Neuronal stem cell (in vitro differentiated cells): ENCODE data around the gene HELT.
A peak's percentile ranks its signal among the peaks of the same experiment; 100 is the strongest.
"Not testable (repeated sequence)": the region's sequence is repeated elsewhere in the genome, so short reads cannot be mapped to it uniquely, and the experiment has no call there.

Source experiments
- DNase-seq: peaks from one replicate; pipeline ENCODE4 v3.0.0-alpha.2; 2013; ENCODE audit warnings: low spot score
- H2AFZ ChIP-seq: one replicate; pipeline ENCODE4 v1.6.1; 2013; ENCODE audit warnings: mild to moderate bottlenecking, low read length, inconsistent platforms
- H2AK5ac ChIP-seq: 2 replicates; pipeline ENCODE4 v1.6.1; 2013; ENCODE audit warnings: low read depth, mild to moderate bottlenecking, inconsistent platforms, low read length, moderate library complexity, mixed read lengths
- H2BK120ac ChIP-seq: 2 replicates; pipeline ENCODE4 v1.6.1; 2013; ENCODE audit warnings: low read depth, mild to moderate bottlenecking, inconsistent platforms, low read length, moderate library complexity, mixed read lengths
- H2BK12ac ChIP-seq: one replicate; pipeline ENCODE4 v1.6.1; 2013; ENCODE audit warnings: low read length, inconsistent platforms
- H2BK15ac ChIP-seq: 2 replicates; pipeline ENCODE4 v1.6.1; 2013; ENCODE audit warnings: mild to moderate bottlenecking, low read length, inconsistent platforms, mixed read lengths
- H2BK5ac ChIP-seq: one replicate; pipeline ENCODE4 v1.6.1; 2013; ENCODE audit warnings: inconsistent platforms, mild to moderate bottlenecking, low read length, moderate library complexity
- H3K14ac ChIP-seq: one replicate; pipeline ENCODE4 v1.6.1; 2013; ENCODE audit warnings: low read length, inconsistent platforms
- H3K18ac ChIP-seq: 2 replicates; pipeline ENCODE4 v1.6.1; 2013; ENCODE audit warnings: low read length, inconsistent platforms
- H3K23ac ChIP-seq: 2 replicates; pipeline ENCODE4 v1.6.1; 2013; ENCODE audit warnings: low read depth, mild to moderate bottlenecking, mixed read lengths, low read length, inconsistent platforms; ENCODE audit not compliant: poor library complexity
- H3K27ac ChIP-seq: replicated peaks from 3 replicates; pipeline ENCODE4 v1.5.1; 2013; ENCODE audit warnings: low read length, inconsistent platforms
- H3K27me3 ChIP-seq, 3 experiments: 2 replicates each; pipeline ENCODE4 v1.6.1; 2013; ENCODE audit warnings: low read length in 3 of 3, mild to moderate bottlenecking in 2 of 3, inconsistent platforms in 1 of 3, low read depth in 1 of 3, mixed read lengths in 1 of 3, moderate library complexity in 1 of 3; ENCODE audit not compliant: control insufficient read depth in 3 of 3, insufficient read depth in 3 of 3
- H3K36me3 ChIP-seq, 2 donors: replicated peaks in 1 of 2; 2 replicates each; pipeline ENCODE4 v1.6.1; 2013; ENCODE audit warnings: low read length in 2 of 2; ENCODE audit not compliant: control insufficient read depth in 2 of 2, insufficient read depth in 2 of 2
- H3K4ac ChIP-seq: 2 replicates; pipeline ENCODE4 v1.6.1; 2013; ENCODE audit warnings: inconsistent platforms, mild to moderate bottlenecking, low read length, moderate library complexity
- H3K4me1 ChIP-seq, 2 donors: 1 replicate in 1 of 2; 2 replicates in 1 of 2; pipeline ENCODE4 v1.6.1; 2013; ENCODE audit warnings: low read length in 2 of 2, low read depth in 1 of 2; ENCODE audit not compliant: control insufficient read depth in 2 of 2, insufficient read depth in 1 of 2
- H3K4me2 ChIP-seq: one replicate; pipeline ENCODE4 v1.6.1; 2013; ENCODE audit warnings: mild to moderate bottlenecking, low read length, inconsistent platforms; ENCODE audit not compliant: insufficient read depth, poor library complexity, severe bottlenecking
- H3K4me3 ChIP-seq, 2 donors: 2 replicates each; pipeline ENCODE4 v1.5.1; 2013; ENCODE audit warnings: low read length in 2 of 2, mild to moderate bottlenecking in 2 of 2, inconsistent platforms in 1 of 2, moderate library complexity in 1 of 2
- H3K79me1 ChIP-seq: one replicate; pipeline ENCODE4 v1.6.1; 2013; ENCODE audit warnings: low read depth, mild to moderate bottlenecking, inconsistent platforms, low read length, moderate library complexity
- H3K9ac ChIP-seq: one replicate; pipeline ENCODE4 v1.6.1; 2013; ENCODE audit warnings: mild to moderate bottlenecking, low read depth, low read length, inconsistent platforms; ENCODE audit not compliant: poor library complexity
- H3K9me3 ChIP-seq, 2 donors: replicated peaks in 1 of 2; 2 replicates each; pipeline versions ENCODE3 to v1.6.1; 2013; ENCODE audit warnings: low read length in 2 of 2, mild to moderate bottlenecking in 2 of 2, inconsistent platforms in 1 of 2, low read depth in 1 of 2, mixed read lengths in 1 of 2, moderate library complexity in 1 of 2; ENCODE audit not compliant: control insufficient read depth in 2 of 2, insufficient read depth in 1 of 2
- H4K8ac ChIP-seq: one replicate; pipeline ENCODE4 v1.6.1; 2013; ENCODE audit warnings: low read depth, mild to moderate bottlenecking, inconsistent platforms, low read length, moderate library complexity
- H4K91ac ChIP-seq: one replicate; pipeline ENCODE4 v1.6.1; 2013; ENCODE audit warnings: low read length, low read depth, mild to moderate bottlenecking, inconsistent platforms; ENCODE audit not compliant: poor library complexity
- WGBS, 2 donors: extraction: QIAGEN DNeasy Blood & Tissue Kit; methylation state at CpG; one replicate each; pipeline ENCODE4 v1.1.7; 2013; ENCODE audit warnings: missing lambda C conversion rate in 2 of 2, mixed read lengths in 1 of 2; ENCODE audit not compliant: insufficient read length in 2 of 2, insufficient replicate concordance in 1 of 2; ENCODE audit errors: extremely low coverage in 2 of 2; 5-methylcytosine and 5-hydroxymethylcytosine counted together

HELT gene

GRCh38 chr4:184976348-184976747 lies 41.9 kb upstream of the HELT start:
- H3K9ac ChIP-seq, H2AK5ac ChIP-seq, H2BK5ac ChIP-seq, H3K4me2 ChIP-seq, H3K27me3 ChIP-seq, H3K36me3 ChIP-seq, H2AFZ ChIP-seq, H3K4me1 ChIP-seq, DNase-seq, H3K18ac ChIP-seq, H3K9me3 ChIP-seq, H2BK12ac ChIP-seq, H3K4me3 ChIP-seq, H3K14ac ChIP-seq, H3K4ac ChIP-seq, H2BK120ac ChIP-seq, H2BK15ac ChIP-seq, H3K27ac ChIP-seq, H4K91ac ChIP-seq, H3K79me1 ChIP-seq, H3K23ac ChIP-seq, H4K8ac ChIP-seq: not testable (repeated sequence)
- no CpG with 5 or more reads among the region's 2 CpGs for WGBS, 2 donors

DNA sequence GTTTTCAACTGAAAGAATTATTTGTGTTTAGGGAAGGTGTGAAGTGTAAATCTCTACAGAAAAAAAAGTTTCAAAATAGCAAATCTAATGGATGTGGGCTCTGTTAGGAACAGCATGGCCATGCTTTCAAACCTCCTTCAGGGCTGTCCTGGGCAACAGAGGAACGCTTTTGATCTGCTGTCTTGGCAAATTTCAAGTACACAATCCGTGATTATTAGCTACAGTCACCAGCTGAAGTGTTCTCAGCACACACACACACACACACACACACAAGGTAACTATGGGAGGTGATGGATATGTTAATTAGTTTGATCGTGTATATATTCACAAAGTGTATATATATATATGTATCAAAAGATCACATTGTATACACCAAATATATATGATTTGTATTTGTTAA lies 40.5 kb upstream of the HELT start:
- Histone ChIP-seq H3K79me1 (no peaks in the 10 kb centered on the region), H3K14ac (no peak overlapping the region), H4K91ac (no peak overlapping the region), H3K23ac (no peak overlapping the region), H2AK5ac (no peak overlapping the region), H2AFZ (no peak overlapping the region), H3K4ac (no peak overlapping the region), H3K4me3 (no peak overlapping the region), H2BK5ac (no peak overlapping the region), H4K8ac (no peak overlapping the region), H3K36me3 (no peaks in the 10 kb centered on the region), H3K9me3 (no peaks in the 10 kb centered on the region), H2BK15ac (no peak overlapping the region), H2BK120ac (no peak overlapping the region), H3K4me2 (no peak overlapping the region), H3K4me1 (no peaks in the 10 kb centered on the region), H3K9ac (no peak overlapping the region), H3K18ac (no peak overlapping the region), H3K27ac (no peak overlapping the region), H2BK12ac (no peak overlapping the region), H3K27me3 (peaks cover 0 to 5% (median 0%) of the 10 kb centered on the region in 3 experiments)
- DNase-seq, result no peak
- no CpG with 5 or more reads among the region's 3 CpGs for WGBS, 2 donors

GRCh38 chr4:184978211-184978610 lies 40.1 kb upstream of the HELT start:
- Histone ChIP-seq H3K4me1 (no peaks in the 10 kb centered on the region), H3K9me3 (no peaks in the 10 kb centered on the region), H3K14ac (no peak overlapping the region), H3K79me1 (no peaks in the 10 kb centered on the region), H3K36me3 (no peaks in the 10 kb centered on the region), H2AK5ac (no peak overlapping the region), H2BK5ac (no peak overlapping the region), H3K4ac (no peak overlapping the region), H3K27ac (no peak overlapping the region), H3K23ac (no peak overlapping the region), H2AFZ (no peak overlapping the region), H3K18ac (no peak overlapping the region), H4K8ac (no peak overlapping the region), H2BK15ac (no peak overlapping the region), H3K9ac (no peak overlapping the region), H3K27me3 (peaks cover 0 to 5% (median 0%) of the 10 kb centered on the region in 3 experiments), H2BK12ac (no peak overlapping the region), H3K4me2 (no peak overlapping the region), H2BK120ac (no peak overlapping the region), H3K4me3 (no peak overlapping the region), H4K91ac (no peak overlapping the region)
- WGBS, 2 donors, result no CpG with 5 or more reads among the region's 6 CpGs
- DNase-seq, result no peak

GRCh38 chr4:184979461-184980124 lies 38.7 kb upstream of the HELT start:
- Histone ChIP-seq H2BK15ac (no peak overlapping the region), H2AFZ (no peak overlapping the region), H3K23ac (no peak overlapping the region), H3K36me3 (no peaks in the 10 kb centered on the region), H4K91ac (no peak overlapping the region), H2BK12ac (no peak overlapping the region), H3K4me1 (peaks cover 0 to 2% of the 10 kb centered on the region in 2 donors), H3K27me3 (peaks cover 0 to 5% (median 0%) of the 10 kb centered on the region in 3 experiments), H3K9me3 (no peaks in the 10 kb centered on the region), H3K27ac (no peak overlapping the region), H3K9ac (no peak overlapping the region), H2BK5ac (no peak overlapping the region), H3K4ac (no peak overlapping the region), H3K4me3 (no peak overlapping the region), H3K14ac (peak overlapping the region; percentile 47), H2AK5ac (no peak overlapping the region), H4K8ac (no peak overlapping the region), H3K18ac (no peak overlapping the region), H3K4me2 (no peak overlapping the region), H2BK120ac (no peak overlapping the region), H3K79me1 (no peaks in the 10 kb centered on the region)
- no peak for DNase-seq
- WGBS, 2 donors, result no CpG with 5 or more reads among the region's 18 CpGs
